SW480 (cell line): ENCODE results near the gene DLX4.

Experiments used
- DNase-seq: peaks from one replicate; pipeline ENCODE4 v3.0.0-alpha.2; 2016; ENCODE audit warnings: low spot score

DLX4 gene

DNA sequence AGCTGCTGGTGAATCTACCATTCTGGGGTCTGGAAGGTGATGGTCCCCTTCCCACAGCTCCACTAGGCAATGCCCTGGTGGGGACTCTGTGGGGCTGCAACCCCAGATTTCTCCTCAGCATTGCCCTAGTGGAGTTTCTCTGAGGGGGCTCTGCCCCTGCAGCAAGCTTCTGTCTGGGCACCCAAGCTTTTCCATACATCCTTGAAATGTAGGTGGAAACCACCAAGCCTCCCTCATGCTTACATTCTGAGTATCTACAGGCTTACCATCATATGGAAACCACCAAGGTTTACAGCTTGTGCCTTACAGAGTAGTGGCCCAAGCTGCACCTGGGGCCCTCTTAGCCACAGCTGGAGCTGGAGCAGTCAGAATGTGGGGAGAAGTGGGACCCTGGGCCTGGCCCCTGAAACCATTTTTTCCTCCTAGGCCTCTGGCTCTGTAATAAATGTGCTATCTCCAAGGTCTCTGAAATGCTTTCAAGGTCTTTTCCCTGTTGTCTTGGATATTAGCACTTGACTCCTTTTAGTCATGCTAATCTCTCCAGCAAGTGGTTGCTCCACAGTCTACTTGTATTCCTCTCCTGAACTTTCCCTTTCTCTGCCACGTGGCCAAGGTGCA, 45.6 kb downstream of the DLX4 start:
- no peak for DNase-seq

DNA sequence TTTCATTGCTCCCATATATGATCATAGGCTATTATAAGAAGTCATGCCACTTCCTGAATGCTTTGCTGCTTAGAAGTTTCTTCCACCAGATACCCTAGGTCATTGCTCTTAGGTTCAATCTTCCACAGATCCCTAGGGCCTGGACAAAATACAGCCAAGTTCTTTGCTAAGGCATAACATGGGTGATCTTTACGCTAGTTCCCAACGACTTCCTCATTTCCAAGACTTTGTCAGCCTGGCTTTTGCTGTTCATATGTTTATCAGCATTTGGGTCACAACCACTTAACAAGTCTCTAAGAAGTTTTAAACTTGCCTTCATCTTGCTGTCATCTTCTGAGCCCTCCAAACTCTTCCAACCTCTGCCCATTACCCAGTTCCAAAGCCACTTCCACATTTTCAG, 46.2 kb downstream of the DLX4 start:
- no peak for DNase-seq

DNA sequence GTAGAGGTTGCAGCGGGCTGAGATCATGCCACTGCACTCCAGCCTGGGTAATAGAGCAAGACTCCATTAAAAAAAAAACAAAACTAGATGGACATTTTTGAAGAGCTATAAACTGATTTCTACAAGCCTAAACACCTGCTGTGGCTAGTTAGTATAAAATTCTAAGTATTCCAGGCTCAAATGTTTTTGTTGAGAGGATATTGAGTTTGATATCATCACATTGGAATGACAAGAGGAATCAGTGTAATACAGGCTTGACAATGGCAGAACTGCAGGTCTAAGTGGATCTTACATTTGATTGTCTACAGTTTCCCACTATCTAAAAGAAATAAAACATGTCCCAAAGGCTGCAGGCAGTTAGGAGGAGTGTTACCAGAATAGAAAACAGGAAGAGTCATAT, 49.9 kb downstream of the DLX4 start:
- DNase-seq, result no peak

DNA sequence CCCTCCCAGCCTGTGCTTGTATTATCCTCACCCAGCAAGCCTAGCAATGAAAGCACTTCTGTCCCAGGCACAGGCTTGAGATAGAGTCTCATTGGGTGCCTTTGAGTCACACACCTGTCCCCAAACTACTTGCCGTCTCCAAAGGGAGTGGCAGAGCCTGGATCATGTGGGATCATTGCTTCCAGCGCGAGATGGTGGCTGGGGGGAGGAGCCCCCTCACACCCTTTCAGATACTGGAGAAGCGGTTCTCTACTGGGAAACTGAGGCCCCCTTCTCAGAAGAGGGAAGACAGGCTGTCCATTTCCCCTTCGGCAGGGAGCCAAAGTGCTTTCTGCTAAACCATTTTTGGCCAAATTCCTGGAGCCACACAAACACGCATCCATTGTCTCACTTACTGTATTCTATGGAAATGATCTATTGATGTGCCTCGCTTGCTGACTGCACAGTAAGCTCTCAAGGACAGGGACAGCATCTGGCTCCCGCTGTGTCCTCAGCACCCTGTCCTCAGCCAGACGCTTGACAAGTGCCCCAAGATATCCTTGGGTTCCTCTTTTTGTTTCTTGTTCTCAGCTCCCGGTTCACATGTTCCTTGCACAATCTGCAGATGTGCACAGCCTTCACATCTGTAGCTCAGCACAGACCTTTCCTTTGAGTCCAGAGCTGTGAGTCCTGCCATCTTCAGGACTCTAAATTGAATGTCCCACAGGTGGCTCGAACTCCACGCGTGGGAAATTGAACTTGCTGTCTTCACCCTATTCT, 52.0 kb downstream of the DLX4 start:
- DNase-seq, result no peak

DNA sequence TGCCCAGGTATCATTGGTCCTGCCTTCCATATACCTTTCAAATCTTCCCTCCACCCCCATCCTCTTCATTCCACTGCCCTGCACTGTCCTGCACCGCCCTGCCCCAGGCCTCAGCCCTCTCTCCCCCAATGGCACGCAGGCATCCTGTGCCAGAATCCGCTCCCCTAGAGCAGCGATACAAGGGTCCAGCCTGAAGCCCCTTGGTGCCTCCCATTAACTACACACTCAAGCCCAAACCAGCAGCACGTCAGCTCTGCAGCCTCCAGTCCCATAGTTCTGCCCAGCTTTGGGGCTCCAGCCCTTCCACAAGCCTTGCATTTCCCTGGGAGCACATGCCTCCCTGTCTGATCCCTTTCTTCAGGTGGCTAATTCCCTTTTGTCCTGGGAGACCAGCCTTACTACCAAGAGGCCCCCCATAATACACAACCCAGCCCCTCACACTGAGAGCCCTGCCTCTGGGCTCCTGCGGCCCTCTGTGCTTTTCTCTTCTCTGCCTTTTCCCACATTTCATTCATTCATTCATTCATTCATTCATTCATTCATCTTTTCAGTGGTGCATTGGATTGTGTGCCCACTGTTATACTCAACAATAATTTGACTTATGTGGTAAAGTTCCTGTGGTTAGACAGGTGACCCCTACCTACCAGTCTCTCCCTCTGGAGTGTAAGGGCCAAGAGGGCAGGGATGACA, 52.8 kb downstream of the DLX4 start:
- DNase-seq, result no peak

DNA sequence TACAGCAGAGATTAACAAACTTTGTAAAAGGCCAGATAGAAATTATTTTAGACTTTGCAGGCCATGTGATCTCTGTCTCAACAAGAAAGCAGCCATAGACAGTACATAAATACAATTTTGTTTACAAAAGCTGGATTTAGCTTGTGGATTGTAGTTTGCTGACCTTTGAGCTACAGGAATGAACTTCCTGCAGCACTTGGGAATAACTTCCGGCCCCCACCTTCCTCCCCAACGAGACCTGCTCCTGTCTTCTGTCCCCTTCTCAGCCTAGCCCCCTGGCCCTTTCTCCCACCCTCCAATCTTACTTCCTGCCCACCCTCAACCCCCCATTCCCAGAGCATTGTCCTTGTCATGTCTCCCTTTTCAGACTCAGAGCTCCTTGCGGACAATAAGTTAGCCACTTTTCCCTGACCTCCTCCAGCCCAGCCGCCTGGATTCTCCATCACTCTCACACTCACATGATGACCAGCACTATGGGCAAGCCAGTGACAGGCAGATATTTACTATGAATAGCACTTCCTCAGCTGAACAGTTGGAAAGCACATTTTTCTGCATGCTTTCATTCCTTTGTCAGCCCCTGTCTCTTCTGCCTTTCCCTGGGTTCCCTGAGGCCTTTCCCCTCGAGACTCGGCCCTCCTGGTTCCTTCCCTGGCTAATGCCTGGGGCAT, 53.6 kb downstream of the DLX4 start:
- no peak for DNase-seq

DNA sequence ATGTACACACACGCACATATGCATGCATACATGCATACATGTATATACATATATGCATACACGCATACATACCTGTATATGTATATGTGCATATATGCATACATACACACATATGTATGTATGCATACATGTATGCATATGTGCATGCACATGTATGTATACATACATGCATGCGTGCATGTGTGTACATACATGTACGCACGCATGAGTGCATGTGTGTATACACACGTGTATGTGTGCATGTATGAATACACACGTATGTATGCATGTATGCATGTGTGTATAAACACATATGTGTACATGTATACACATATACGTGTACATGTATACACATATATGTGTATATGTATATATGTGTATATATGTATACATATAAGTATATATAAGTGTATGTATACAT, 54.5 kb downstream of the DLX4 start:
- DNase-seq, result no peak
